Fibroblast of the aortic adventitia (primary cell): Measurements from ENCODE around the gene TOGARAM2. TPM values are rescaled to one million over a fixed set of nuclear protein-coding genes. Genes with fewer than 3 reads are reported as not detected.
"Not testable (repeated sequence)": the region's sequence is repeated elsewhere in the genome, so short reads cannot be mapped to it uniquely, and the experiment has no call there.

Experiments used
- DNase-seq: peaks from one replicate; pipeline ENCODE4 v3.0.0-alpha.2; 2010; ENCODE audit warnings: low read depth
- H3K4me3 ChIP-seq: 2 replicates; pipeline ENCODE4 v1.5.1; 2011; ENCODE audit warnings: low read depth, mild to moderate bottlenecking, control low read depth, low read length, moderate library complexity
- CTCF ChIP-seq: IDR thresholded peaks from 2 replicates; pipeline ENCODE4 v1.5.1; 2011; ENCODE audit warnings: mild to moderate bottlenecking, low read length, control low read depth, inconsistent platforms; ENCODE audit not compliant: insufficient read depth
- total RNA-seq: library from RNA; depleted of rRNA; stranded (reverse); fragments of >200 nt; gene quantifications from 2 replicates; pipeline ENCODE4 v1.2.3, GENCODE V29; 2012; ENCODE audit warnings: low replicate concordance

The TOGARAM2 gene
- total RNA-seq, 1 donor = under 0.01 TPM

GRCh38 chr2:28975671-28976070 is 5.4 kb upstream of the TOGARAM2 start:
- no peak overlapping the region for H3K4me3 ChIP-seq
- DNase-seq = no peak
- TF ChIP-seq CTCF = no peak

GRCh38 chr2:28976584-28976983 is 4.5 kb upstream of the TOGARAM2 start:
- TF ChIP-seq CTCF = no peak
- no peak overlapping the region for H3K4me3 ChIP-seq
- DNase-seq = peak; percentile 40

- H3K4me3 ChIP-seq = no peak overlapping the region
- no peak for TF ChIP-seq CTCF
- DNase-seq = no peak
Measured at GRCh38 chr2:28977176-28977875, 3.8 kb upstream of the TOGARAM2 start.

- not testable (repeated sequence) for H3K4me3 ChIP-seq, DNase-seq
Measured at GRCh38 chr2:28978001-28978400, 3.1 kb upstream of the TOGARAM2 start.

- DNase-seq = no peak
- no peak for TF ChIP-seq CTCF
- H3K4me3 ChIP-seq = no peak overlapping the region
Measured at GRCh38 chr2:28978606-28979005, 2.5 kb upstream of the TOGARAM2 start.

GRCh38 chr2:28979041-28979440 is 2.1 kb upstream of the TOGARAM2 start:
- H3K4me3 ChIP-seq = no peak overlapping the region
- DNase-seq = no peak
- TF ChIP-seq CTCF = no peak

- no peak for DNase-seq
- H3K4me3 ChIP-seq = no peak overlapping the region
- TF ChIP-seq CTCF = no peak
Measured at GRCh38 chr2:28979576-28980366, 1.3 kb upstream of the TOGARAM2 start.
